HepG2 (cell line): Measurements from ENCODE around the gene SERINC2. TPM values are rescaled to one million over a fixed set of nuclear protein-coding genes. Genes with fewer than 3 reads are reported as not detected.
A peak's percentile ranks its signal among the peaks of the same experiment; 100 is the strongest.

Experiments
- ATAC-seq: fragments of 200-7000 bp; cut with Tn5 transposase; 3 replicates; pipeline ENCODE4 v1.9.1; 2020; ENCODE audit warnings: mild to moderate bottlenecking, moderate library complexity
- BruUV-seq: library from RNA; stranded (reverse); fragments of 400-500 nt; replicated peaks from 2 replicates; lab custom pipeline; 2021; lab: Mats Ljungman, UMichigan
- CTCF ChIA-PET: fragments of 300-600 bp; formaldehyde crosslinking; extraction: SDS; loops from one replicate; lab custom pipeline; 2021; ENCODE audit warnings: low total read pairs, inconsistent platforms, low intra/inter-chr PET ratio; lab: Yijun Ruan, JAX
- POLR2A ChIA-PET: fragments of 350-600 bp; sonication (Branson Sonifier 250); formaldehyde crosslinking; loops from one replicate; lab custom pipeline; 2020; ENCODE audit warnings: antibody characterized with exemption, inconsistent platforms; lab: Yijun Ruan, JAX
- DNase-seq: peaks from one replicate; pipeline ENCODE4 v3.0.0-alpha.2; 2015; ENCODE audit warnings: low spot score
- FAIRE-seq: peaks from 3 replicates; lab custom pipeline; 2011; peaks lifted over from hg19 to GRCh38; lab: Jason Lieb, UNC
- H2AFZ ChIP-seq: one replicate; pipeline ENCODE4 v1.6.1; 2011; ENCODE audit warnings: low read length, inconsistent platforms
- H3K27ac ChIP-seq: fragments of 300-600 bp; 3 replicates; pipeline ENCODE4 v1.8.0; 2011; ENCODE audit warnings: mixed run types, mild to moderate bottlenecking, mixed read lengths, low read length, inconsistent platforms; ENCODE audit not compliant: insufficient read depth; ENCODE audit errors: extremely low read length
- H3K27me3 ChIP-seq, 2 experiments: fragments of 200-600 bp in 1 of 2; 2 replicates in 1 of 2; 3 replicates in 1 of 2; pipeline versions ENCODE4 v1.6.0 to v1.8.0; 2011; ENCODE audit warnings: low read length in 2 of 2, mild to moderate bottlenecking in 2 of 2, moderate library complexity in 2 of 2, inconsistent platforms in 1 of 2; ENCODE audit not compliant: insufficient read depth in 2 of 2, control insufficient read depth in 1 of 2
- H3K36me3 ChIP-seq, 2 experiments: fragments of 200-600 bp in 1 of 2; replicated peaks in 1 of 2; 2 replicates in 1 of 2; 3 replicates in 1 of 2; pipeline versions ENCODE4 v1.5.1 to v1.8.0; 2011; ENCODE audit warnings: low read length in 2 of 2, inconsistent platforms in 1 of 2; ENCODE audit not compliant: insufficient read depth in 2 of 2, control insufficient read depth in 1 of 2
- H3K4me1 ChIP-seq: 2 replicates; pipeline ENCODE4 v1.5.1; 2012; ENCODE audit warnings: low read length, inconsistent platforms; ENCODE audit not compliant: insufficient read depth
- H3K4me2 ChIP-seq: 2 replicates; pipeline ENCODE4 v1.6.0; 2011; ENCODE audit warnings: low read depth, low read length, inconsistent platforms
- H3K4me3 ChIP-seq, 3 experiments: fragments of 200-600 bp in 1 of 3; sonication (generic), shearing (Covaris generic) in 1 of 3; replicated peaks in 1 of 3; 2 replicates each; pipeline ENCODE4 v1.5.1; 2011 to 2016; ENCODE audit warnings: low read length in 3 of 3, inconsistent platforms in 2 of 3, low read depth in 2 of 3, mild to moderate bottlenecking in 2 of 3, control low read depth in 1 of 3, mixed read lengths in 1 of 3; ENCODE audit not compliant: insufficient read depth in 1 of 3
- H3K79me2 ChIP-seq: one replicate; pipeline ENCODE4 v1.6.1; 2011; ENCODE audit warnings: low read length, inconsistent platforms; ENCODE audit not compliant: insufficient read depth
- H3K9ac ChIP-seq: 2 replicates; pipeline ENCODE4 v1.6.0; 2011; ENCODE audit warnings: mild to moderate bottlenecking, low read depth, low read length, inconsistent platforms; ENCODE audit not compliant: insufficient read depth
- H3K9me3 ChIP-seq: 2 replicates; pipeline ENCODE4 v1.5.1; 2012; ENCODE audit warnings: mild to moderate bottlenecking, low read length
- H4K20me1 ChIP-seq: 2 replicates; pipeline ENCODE4 v1.6.0; 2011; ENCODE audit warnings: inconsistent platforms, mild to moderate bottlenecking, low read length, moderate library complexity; ENCODE audit not compliant: insufficient read depth
- ATM ChIP-seq: fragments of 450-650 bp; IDR thresholded peaks from 2 replicates; pipeline ENCODE4 v1.7.1; 2017; ENCODE audit warnings: mild to moderate bottlenecking, borderline replicate concordance
- CHD4 ChIP-seq: fragments of 200-600 bp; sonication (generic); IDR thresholded peaks from 2 replicates; pipeline ENCODE4 v1.7.0; 2017; ENCODE audit warnings: mild to moderate bottlenecking, low read length, borderline replicate concordance
- MAF1 ChIP-seq: sonication (generic); formaldehyde crosslinking; IDR thresholded peaks from 2 replicates; pipeline ENCODE4 v1.5.0; 2020; ENCODE audit warnings: missing genetic modification reagents, borderline replicate concordance
- MED1 ChIP-seq: sonication (generic); formaldehyde crosslinking; IDR thresholded peaks from 2 replicates; pipeline ENCODE4 v1.4.0; 2020; ENCODE audit warnings: missing genetic modification reagents
- MXI1 ChIP-seq: IDR thresholded peaks from 3 replicates; pipeline ENCODE4 v1.6.1; 2012; ENCODE audit warnings: low read depth, low read length, inconsistent platforms, borderline replicate concordance
- RXRB ChIP-seq: IDR thresholded peaks from 2 replicates; pipeline ENCODE4 v1.6.1; 2016; ENCODE audit warnings: borderline replicate concordance, missing genetic modification reagents, missing compliant biosample characterization
- SPEN ChIP-seq: sonication (generic); formaldehyde crosslinking; IDR thresholded peaks from 2 replicates; pipeline ENCODE4 v1.5.1; 2020; ENCODE audit warnings: low read depth, mild to moderate bottlenecking, missing genetic modification reagents
- ZSCAN25 ChIP-seq: sonication (generic); formaldehyde crosslinking; IDR thresholded peaks from 2 replicates; pipeline ENCODE4 v1.8.0; 2022; ENCODE audit warnings: mild to moderate bottlenecking, missing genetic modification reagents
- WGBS: methylation state at CpG from one replicate; pipeline ENCODE4 v1.1.6; 2017; ENCODE audit warnings: low lambda C conversion rate; 5-methylcytosine and 5-hydroxymethylcytosine counted together
- in situ Hi-C: cut with HindIII; loops from 2 replicates; pipeline ENCODE4 v1.10.0; 2017; ENCODE audit warnings: low pct_unique_long_range_greater_than_20kb; ENCODE audit not compliant: extremely low pct_ligation_motif_present
- intact Hi-C: fragments of 100-400 bp; cut with micrococcal nuclease; formaldehyde crosslinking; loops from one replicate; pipeline ENCODE4 v1.10.0; 2022; ENCODE audit not compliant: unreplicated experiment
- polyA plus RNA-seq, 8 experiments: library from polyadenylated mRNA; depleted of rRNA in 3 of 8; stranded (reverse) in 7 of 8; unstranded in 1 of 8; fragments of >200 nt; fragmentation: Illumina TruSeq in 4 of 8; extraction: Trizol in 4 of 8; gene quantifications; 2 replicates each; pipeline versions ENCODE4 v1.2.1 to v1.2.3, GENCODE V29; 2011 to 2016; ENCODE audit warnings: low read depth in 4 of 8, missing spikeins in 1 of 8, mixed read lengths in 1 of 8; ENCODE audit not compliant: insufficient read depth in 1 of 8
- total RNA-seq, 5 experiments: library from RNA; depleted of rRNA; stranded (reverse); fragments of >200 nt; fragmentation: Illumina TruSeq; extraction: Trizol; gene quantifications; 2 replicates each; pipeline ENCODE4 v1.2.3, GENCODE V29; 2016; ENCODE audit warnings: low read depth in 1 of 5
- TF ChIP-seq, protein P1 (sequence below): sonication (generic); formaldehyde crosslinking; IDR thresholded peaks from 2 replicates; pipeline ENCODE4 v1.5.0; 2020; ENCODE audit warnings: mild to moderate bottlenecking, missing genetic modification reagents
- TF ChIP-seq, protein P2 (sequence below): sonication (generic); formaldehyde crosslinking; IDR thresholded peaks from 2 replicates; pipeline ENCODE4 v1.8.1; 2022; ENCODE audit warnings: mild to moderate bottlenecking, missing genetic modification reagents
- TF ChIP-seq, protein P3 (sequence below): sonication (generic); formaldehyde crosslinking; IDR thresholded peaks from 2 replicates; pipeline ENCODE4 v1.5.1; 2020; ENCODE audit warnings: mild to moderate bottlenecking, missing genetic modification reagents
- TF ChIP-seq, protein P4 (sequence below): IDR thresholded peaks from 2 replicates; pipeline ENCODE4 v1.4.0; 2020; ENCODE audit warnings: mild to moderate bottlenecking, missing genetic modification reagents

The SERINC2 gene
- total and polyA plus RNA-seq, 2 of the 13 experiments (the other 11 are each of a cell fraction or from before 2014, with no cell fraction given), result 4.8 to 126 TPM

DNA sequence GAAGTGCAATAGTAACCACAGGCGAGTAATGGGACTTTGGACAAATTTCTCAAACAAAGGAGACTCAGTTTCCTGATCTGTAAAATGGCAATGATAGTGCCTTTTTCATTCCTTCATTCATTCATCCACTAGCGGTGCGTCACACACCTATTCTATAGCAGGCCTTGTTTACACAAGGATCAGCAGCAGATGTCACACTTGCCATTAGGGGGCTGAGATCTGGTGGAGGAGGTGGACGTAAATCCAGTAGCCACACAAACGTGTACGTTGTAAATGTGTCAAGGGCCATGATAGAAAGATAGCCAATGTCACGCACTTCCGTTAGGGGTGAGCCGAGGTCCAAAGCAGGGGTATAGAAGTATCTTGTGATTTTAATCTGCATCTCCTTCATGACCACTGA lies 34.2 kb downstream of the SERINC2 start (continued):
- TF ChIP-seq, protein P1, sequence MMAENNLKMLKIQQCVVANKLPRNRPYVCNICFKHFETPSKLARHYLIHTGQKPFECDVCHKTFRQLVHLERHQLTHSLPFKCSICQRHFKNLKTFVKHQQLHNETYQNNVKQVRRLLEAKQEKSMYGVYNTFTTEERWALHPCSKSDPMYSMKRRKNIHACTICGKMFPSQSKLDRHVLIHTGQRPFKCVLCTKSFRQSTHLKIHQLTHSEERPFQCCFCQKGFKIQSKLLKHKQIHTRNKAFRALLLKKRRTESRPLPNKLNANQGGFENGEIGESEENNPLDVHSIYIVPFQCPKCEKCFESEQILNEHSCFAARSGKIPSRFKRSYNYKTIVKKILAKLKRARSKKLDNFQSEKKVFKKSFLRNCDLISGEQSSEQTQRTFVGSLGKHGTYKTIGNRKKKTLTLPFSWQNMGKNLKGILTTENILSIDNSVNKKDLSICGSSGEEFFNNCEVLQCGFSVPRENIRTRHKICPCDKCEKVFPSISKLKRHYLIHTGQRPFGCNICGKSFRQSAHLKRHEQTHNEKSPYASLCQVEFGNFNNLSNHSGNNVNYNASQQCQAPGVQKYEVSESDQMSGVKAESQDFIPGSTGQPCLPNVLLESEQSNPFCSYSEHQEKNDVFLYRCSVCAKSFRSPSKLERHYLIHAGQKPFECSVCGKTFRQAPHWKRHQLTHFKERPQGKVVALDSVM, result no peak
- TF ChIP-seq RXRB (CRISPR knock-in tag) (peak; percentile 90), ZSCAN25 (0 out of 2 replicates have a peak, but pooled peaks have one; percentile 30), CHD4 (peak; percentile 48; the same call in 1 of the 2 replicates), MXI1 (0 out of 3 replicates have a peak, but pooled peaks have one; percentile 17), SPEN (CRISPR knock-in tag) (no peak)
- TF ChIP-seq, protein P2, sequence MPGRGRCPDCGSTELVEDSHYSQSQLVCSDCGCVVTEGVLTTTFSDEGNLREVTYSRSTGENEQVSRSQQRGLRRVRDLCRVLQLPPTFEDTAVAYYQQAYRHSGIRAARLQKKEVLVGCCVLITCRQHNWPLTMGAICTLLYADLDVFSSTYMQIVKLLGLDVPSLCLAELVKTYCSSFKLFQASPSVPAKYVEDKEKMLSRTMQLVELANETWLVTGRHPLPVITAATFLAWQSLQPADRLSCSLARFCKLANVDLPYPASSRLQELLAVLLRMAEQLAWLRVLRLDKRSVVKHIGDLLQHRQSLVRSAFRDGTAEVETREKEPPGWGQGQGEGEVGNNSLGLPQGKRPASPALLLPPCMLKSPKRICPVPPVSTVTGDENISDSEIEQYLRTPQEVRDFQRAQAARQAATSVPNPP (CRISPR knock-in tag), result no peak
- TF ChIP-seq, all 625 proteins: peak for 56

DNA sequence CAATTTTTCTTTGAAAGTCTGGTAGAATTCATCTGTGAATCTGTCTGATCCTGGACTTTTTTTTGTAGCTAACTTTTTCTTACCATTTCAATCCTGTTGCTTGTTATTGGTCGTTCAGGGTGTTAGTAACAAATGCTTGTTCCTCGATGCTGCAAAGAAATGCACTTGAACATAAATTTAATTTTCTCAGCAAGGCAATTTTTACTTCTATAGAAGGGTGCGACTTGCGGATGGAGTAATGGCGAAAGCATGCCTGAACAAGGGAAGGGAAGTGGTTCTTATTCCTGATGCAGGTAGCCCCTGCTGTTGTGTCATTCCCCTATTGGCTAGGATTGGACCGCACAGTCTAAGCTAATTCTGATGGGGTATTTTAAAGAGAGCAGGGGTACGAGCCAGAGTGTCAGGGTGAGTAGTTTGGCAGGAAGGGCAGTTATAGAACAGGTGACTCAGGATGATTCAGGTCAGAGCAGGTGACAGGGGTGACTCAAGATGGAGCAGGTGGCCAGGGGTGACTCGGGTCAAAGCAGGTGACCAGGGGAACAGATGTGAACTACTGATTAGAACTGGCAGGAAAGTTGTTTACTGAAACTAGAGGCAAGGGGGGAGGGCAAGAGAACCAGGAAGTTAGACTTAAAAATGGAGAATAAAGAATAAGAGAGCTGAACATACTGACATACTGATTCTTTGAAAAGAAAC lies 40.5 kb downstream of the SERINC2 start:
- DNase-seq (no peak), FAIRE-seq (no peak), ATAC-seq (no peak)
- Histone ChIP-seq H4K20me1 (no peaks in the 10 kb centered on the region), H3K36me3 (no peaks in the 10 kb centered on the region), H2AFZ (no peak overlapping the region), H3K4me2 (no peak overlapping the region), H3K79me2 (no peaks in the 10 kb centered on the region), H3K27me3 (no peaks in the 10 kb centered on the region), H3K4me3 (no peak overlapping the region), H3K9ac (no peak overlapping the region), H3K27ac (no peak overlapping the region), H3K4me1 (peaks cover 30% of the 10 kb centered on the region), H3K9me3 (peaks cover 47% of the 10 kb centered on the region)
- BruUV-seq, result no TSS peak
- POLR2A ChIA-PET, result no interaction called here
- 68% methylated on average over 8 of the region's 8 CpGs for WGBS
- intact Hi-C loops (no loop called here), in situ Hi-C loops (no loop called here)
- CTCF ChIA-PET, result no interaction called here
- TF ChIP-seq MED1 (CRISPR knock-in tag) (peak; percentile 19; the same call in 1 of the 2 replicates), ATM (no peak), MAF1 (CRISPR knock-in tag) (no peak)
- TF ChIP-seq, protein P3, sequence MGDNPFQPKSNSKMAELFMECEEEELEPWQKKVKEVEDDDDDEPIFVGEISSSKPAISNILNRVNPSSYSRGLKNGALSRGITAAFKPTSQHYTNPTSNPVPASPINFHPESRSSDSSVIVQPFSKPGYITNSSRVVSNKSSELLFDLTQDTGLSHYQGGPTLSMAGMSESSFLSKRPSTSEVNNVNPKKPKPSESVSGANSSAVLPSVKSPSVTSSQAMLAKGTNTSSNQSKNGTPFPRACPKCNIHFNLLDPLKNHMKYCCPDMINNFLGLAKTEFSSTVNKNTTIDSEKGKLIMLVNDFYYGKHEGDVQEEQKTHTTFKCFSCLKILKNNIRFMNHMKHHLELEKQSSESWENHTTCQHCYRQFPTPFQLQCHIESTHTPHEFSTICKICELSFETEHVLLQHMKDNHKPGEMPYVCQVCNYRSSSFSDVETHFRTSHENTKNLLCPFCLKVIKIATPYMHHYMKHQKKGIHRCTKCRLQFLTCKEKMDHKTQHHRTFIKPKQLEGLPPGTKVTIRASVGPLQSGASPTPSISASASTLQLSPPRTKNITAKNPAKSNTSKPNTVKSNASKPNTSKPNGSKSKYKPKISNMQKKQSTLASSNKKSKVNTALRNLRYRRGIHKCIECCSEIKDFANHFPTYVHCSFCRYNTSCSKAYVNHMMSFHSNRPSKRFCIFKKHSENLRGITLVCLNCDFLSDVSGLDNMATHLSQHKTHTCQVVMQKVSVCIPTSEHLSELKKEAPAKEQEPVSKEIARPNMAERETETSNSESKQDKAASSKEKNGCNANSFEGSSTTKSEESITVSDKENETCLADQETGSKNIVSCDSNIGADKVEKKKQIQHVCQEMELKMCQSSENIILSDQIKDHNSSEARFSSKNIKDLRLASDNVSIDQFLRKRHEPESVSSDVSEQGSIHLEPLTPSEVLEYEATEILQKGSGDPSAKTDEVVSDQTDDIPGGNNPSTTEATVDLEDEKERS (CRISPR knock-in tag), result 0 out of 2 replicates have a peak, but pooled peaks have one; percentile 19
- TF ChIP-seq, protein P4, sequence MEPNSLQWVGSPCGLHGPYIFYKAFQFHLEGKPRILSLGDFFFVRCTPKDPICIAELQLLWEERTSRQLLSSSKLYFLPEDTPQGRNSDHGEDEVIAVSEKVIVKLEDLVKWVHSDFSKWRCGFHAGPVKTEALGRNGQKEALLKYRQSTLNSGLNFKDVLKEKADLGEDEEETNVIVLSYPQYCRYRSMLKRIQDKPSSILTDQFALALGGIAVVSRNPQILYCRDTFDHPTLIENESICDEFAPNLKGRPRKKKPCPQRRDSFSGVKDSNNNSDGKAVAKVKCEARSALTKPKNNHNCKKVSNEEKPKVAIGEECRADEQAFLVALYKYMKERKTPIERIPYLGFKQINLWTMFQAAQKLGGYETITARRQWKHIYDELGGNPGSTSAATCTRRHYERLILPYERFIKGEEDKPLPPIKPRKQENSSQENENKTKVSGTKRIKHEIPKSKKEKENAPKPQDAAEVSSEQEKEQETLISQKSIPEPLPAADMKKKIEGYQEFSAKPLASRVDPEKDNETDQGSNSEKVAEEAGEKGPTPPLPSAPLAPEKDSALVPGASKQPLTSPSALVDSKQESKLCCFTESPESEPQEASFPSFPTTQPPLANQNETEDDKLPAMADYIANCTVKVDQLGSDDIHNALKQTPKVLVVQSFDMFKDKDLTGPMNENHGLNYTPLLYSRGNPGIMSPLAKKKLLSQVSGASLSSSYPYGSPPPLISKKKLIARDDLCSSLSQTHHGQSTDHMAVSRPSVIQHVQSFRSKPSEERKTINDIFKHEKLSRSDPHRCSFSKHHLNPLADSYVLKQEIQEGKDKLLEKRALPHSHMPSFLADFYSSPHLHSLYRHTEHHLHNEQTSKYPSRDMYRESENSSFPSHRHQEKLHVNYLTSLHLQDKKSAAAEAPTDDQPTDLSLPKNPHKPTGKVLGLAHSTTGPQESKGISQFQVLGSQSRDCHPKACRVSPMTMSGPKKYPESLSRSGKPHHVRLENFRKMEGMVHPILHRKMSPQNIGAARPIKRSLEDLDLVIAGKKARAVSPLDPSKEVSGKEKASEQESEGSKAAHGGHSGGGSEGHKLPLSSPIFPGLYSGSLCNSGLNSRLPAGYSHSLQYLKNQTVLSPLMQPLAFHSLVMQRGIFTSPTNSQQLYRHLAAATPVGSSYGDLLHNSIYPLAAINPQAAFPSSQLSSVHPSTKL, result 0 out of 2 replicates have a peak, but pooled peaks have one; percentile 16
